HCT116 (cell line): ENCODE data around the gene TOM1. TPM values are rescaled to one million over a fixed set of nuclear protein-coding genes. Genes with fewer than 3 reads are reported as not detected.

ENCODE experiments used
- ATAC-seq: fragments of 200-7000 bp; cut with Tn5 transposase; 2 replicates; pipeline ENCODE4 v1.9.1; 2020; ENCODE audit warnings: mild to moderate bottlenecking, moderate library complexity
- BruUV-seq: library from RNA; stranded (reverse); fragments of 400-500 nt; replicated peaks from 2 replicates; lab custom pipeline; 2021; lab: Mats Ljungman, UMichigan
- CTCF ChIA-PET: fragments of 300-600 bp; sonication (Branson Sonifier 250); formaldehyde crosslinking; loops from one replicate; lab custom pipeline; 2021; ENCODE audit warnings: antibody characterized with exemption; lab: Charles Lee
- POLR2A ChIA-PET: fragments of 300-600, 350-600 bp; sonication (Branson Sonifier 250); formaldehyde crosslinking; loops from one replicate; lab custom pipeline; 2021; ENCODE audit warnings: antibody characterized with exemption; lab: Charles Lee
- RAD21 ChIA-PET, 2 experiments: fragments of 300-600 bp; sonication (Branson Sonifier 250); formaldehyde crosslinking; loops; one replicate each; lab custom pipeline; 2023; ENCODE audit warnings: low total read pairs in 2 of 2; ENCODE audit not compliant: uncharacterized antibody in 2 of 2, unreplicated experiment in 2 of 2, low non-redundant PET in 1 of 2; lab: Charles Lee
- DNase-seq: peaks from one replicate; pipeline ENCODE4 v3.0.0-alpha.2; 2010; ENCODE audit warnings: low read depth, low spot score
- H2AFZ ChIP-seq: fragments of 200-600 bp; shearing (Covaris generic), sonication (generic); 2 replicates; pipeline ENCODE4 v1.6.1; 2017; ENCODE audit warnings: low read depth, mixed run types, mixed read lengths, antibody characterized with exemption, low read length; ENCODE audit not compliant: poor library complexity, severe bottlenecking
- H3K27ac ChIP-seq: 2 replicates; pipeline ENCODE4 v1.5.1; 2012; ENCODE audit warnings: low read depth, low read length
- H3K27me3 ChIP-seq: fragments of 200-600 bp; sonication (generic); 2 replicates; pipeline ENCODE4 v1.6.1; 2016; ENCODE audit warnings: mixed run types, low read length, mixed read lengths; ENCODE audit not compliant: insufficient read depth
- H3K36me3 ChIP-seq, 2 experiments: fragments of 200-500 bp in 1 of 2; fragments of 200-600 bp in 1 of 2; sonication (Bioruptor generic) in 1 of 2; sonication (generic) in 1 of 2; 2 replicates each; pipeline versions ENCODE4 v1.5.1 to v1.6.1; 2014 to 2016; ENCODE audit warnings: low read length in 2 of 2, inconsistent platforms in 1 of 2, mixed read lengths in 1 of 2, mixed run types in 1 of 2; ENCODE audit not compliant: insufficient read depth in 2 of 2, control insufficient read depth in 1 of 2
- H3K4me1 ChIP-seq, 2 experiments: fragments of 200-600 bp in 1 of 2; sonication (generic) in 1 of 2; 2 replicates each; pipeline versions ENCODE4 v1.5.1 to v1.6.1; 2012 to 2017; ENCODE audit warnings: low read length in 2 of 2, inconsistent platforms in 1 of 2, mild to moderate bottlenecking in 1 of 2, mixed read lengths in 1 of 2, mixed run types in 1 of 2, moderate library complexity in 1 of 2; ENCODE audit not compliant: insufficient read depth in 2 of 2, control insufficient read depth in 1 of 2
- H3K4me2 ChIP-seq: fragments of 200-600 bp; sonication (generic); 2 replicates; pipeline ENCODE4 v1.6.1; 2017; ENCODE audit warnings: mixed run types, low read length, mixed read lengths
- H3K4me3 ChIP-seq, 2 experiments: fragments of 200-600 bp in 1 of 2; sonication (generic) in 1 of 2; replicated peaks in 1 of 2; 2 replicates each; pipeline ENCODE4 v1.5.1; 2011 to 2016; ENCODE audit warnings: low read length in 2 of 2, control low read depth in 1 of 2, low read depth in 1 of 2, mild to moderate bottlenecking in 1 of 2, mixed read lengths in 1 of 2, mixed run types in 1 of 2
- H3K79me2 ChIP-seq: fragments of 200-600 bp; sonication (generic); 2 replicates; pipeline ENCODE4 v1.6.1; 2017; ENCODE audit warnings: mild to moderate bottlenecking, mixed run types, low read length, moderate library complexity, mixed read lengths; ENCODE audit not compliant: insufficient read depth
- H3K9ac ChIP-seq: fragments of 200-600 bp; sonication (generic); 2 replicates; pipeline ENCODE4 v1.6.1; 2016; ENCODE audit warnings: low read length, mixed read lengths
- H3K9me2 ChIP-seq: fragments of 200-600 bp; sonication (generic), shearing (Covaris generic); 2 replicates; pipeline ENCODE4 v1.6.1; 2017; ENCODE audit warnings: mixed run types, mild to moderate bottlenecking, moderate library complexity; ENCODE audit not compliant: insufficient read depth
- H3K9me3 ChIP-seq, 2 experiments: fragments of 200-500 bp in 1 of 2; fragments of 200-600 bp in 1 of 2; sonication (Bioruptor generic) in 1 of 2; sonication (generic) in 1 of 2; 2 replicates each; pipeline ENCODE4 v1.6.1; 2014 to 2017; ENCODE audit warnings: low read length in 2 of 2, mixed read lengths in 2 of 2, inconsistent platforms in 1 of 2, low read depth in 1 of 2, mild to moderate bottlenecking in 1 of 2, mixed run types in 1 of 2, moderate library complexity in 1 of 2; ENCODE audit not compliant: control insufficient read depth in 1 of 2, insufficient read depth in 1 of 2
- H4K20me1 ChIP-seq: fragments of 200-600 bp; sonication (generic), shearing (Covaris generic); 2 replicates; pipeline ENCODE4 v1.6.1; 2017; ENCODE audit warnings: mixed run types, mild to moderate bottlenecking, moderate library complexity; ENCODE audit not compliant: insufficient read depth
- CEBPB ChIP-seq: IDR thresholded peaks from 2 replicates; pipeline ENCODE4 v1.6.1; 2012; ENCODE audit warnings: low read depth
- EGR1 ChIP-seq: IDR thresholded peaks from 2 replicates; pipeline ENCODE4 v1.6.1; 2012; ENCODE audit warnings: low read depth
- FOSL1 ChIP-seq: IDR thresholded peaks from 2 replicates; pipeline ENCODE4 v1.6.1; 2012; ENCODE audit warnings: low read depth
- JUND ChIP-seq: IDR thresholded peaks from 2 replicates; pipeline ENCODE4 v1.6.1; 2012
- SP1 ChIP-seq: IDR thresholded peaks from 2 replicates; pipeline ENCODE4 v1.6.1; 2012; ENCODE audit warnings: low read depth
- ZFX ChIP-seq: fragments of 450-650 bp; IDR thresholded peaks from 2 replicates; pipeline ENCODE4 v1.6.1; 2017
- intact Hi-C: fragments of 100-400 bp; cut with micrococcal nuclease; formaldehyde crosslinking; loops from 2 replicates; pipeline ENCODE4 v1.10.0; 2022
- total RNA-seq: library from RNA; stranded (reverse); gene quantifications from one replicate; pipeline ENCODE4 v1.2.1, GENCODE V29; 2021; ENCODE audit not compliant: unreplicated experiment
- TF ChIP-seq, protein P1 (sequence below): IDR thresholded peaks from 2 replicates; pipeline ENCODE4 v1.6.1; 2012
- TF ChIP-seq, protein P2 (sequence below), 3 experiments: fragments of 200-600 bp in 1 of 3; sonication (generic) in 1 of 3; IDR thresholded peaks in 2 of 3; conservative IDR thresholded peaks in 1 of 3; 2 replicates each; pipeline ENCODE4 v1.5.1; 2012 to 2017; ENCODE audit warnings: low read depth in 2 of 3, low read length in 2 of 3, antibody characterized with exemption in 1 of 3, borderline replicate concordance in 1 of 3, control low read depth in 1 of 3, mild to moderate bottlenecking in 1 of 3, mixed read lengths in 1 of 3, mixed run types in 1 of 3, moderate library complexity in 1 of 3; ENCODE audit not compliant: insufficient read depth in 1 of 3

Gene TOM1
- total RNA-seq, 1 experiment from 2014 or later = 18.0 TPM

DNA sequence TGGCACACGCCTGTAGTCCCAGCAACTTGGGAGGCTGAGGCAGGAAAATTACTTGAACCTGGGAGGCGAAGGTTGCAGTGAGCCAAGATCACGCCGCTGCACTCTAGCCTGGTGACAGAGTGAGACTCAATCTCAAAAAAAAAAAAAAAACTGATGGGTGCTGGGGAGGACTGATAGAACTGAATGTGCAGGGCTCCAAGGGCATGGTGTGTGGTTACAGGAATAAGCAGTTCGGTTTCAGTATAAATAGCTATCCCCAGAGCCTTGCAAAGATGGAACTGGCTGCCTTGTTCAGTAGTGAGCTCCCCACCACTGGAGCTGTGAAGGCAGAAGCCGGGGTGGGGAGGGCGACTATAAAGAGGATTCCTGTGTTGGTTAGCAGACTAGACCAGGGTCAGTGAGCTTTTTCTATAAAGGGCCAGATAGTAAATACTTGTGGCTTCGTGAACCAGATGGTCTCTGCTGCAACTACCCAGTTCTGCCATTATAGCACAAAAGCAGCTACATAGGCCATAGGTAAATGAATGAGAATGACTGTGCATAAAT is 5.9 kb downstream of the TOM1 start:
- DNase-seq (no peak), ATAC-seq (no peak)
- Histone ChIP-seq H3K4me1 (peaks cover 10 to 23% of the 10 kb centered on the region in 2 experiments), H3K9me3 (no peaks in the 10 kb centered on the region), H2AFZ (no peak overlapping the region), H3K9ac (no peak overlapping the region), H3K9me2 (no peaks in the 10 kb centered on the region), H4K20me1 (no peaks in the 10 kb centered on the region), H3K4me3 (no peak overlapping the region), H3K27me3 (no peaks in the 10 kb centered on the region), H3K79me2 (no peaks in the 10 kb centered on the region), H3K27ac (no peak overlapping the region), H3K4me2 (no peak overlapping the region), H3K36me3 (no peaks in the 10 kb centered on the region)
- intact Hi-C loops = no loop called here
- ChIA-PET CTCF (no interaction called here), POLR2A (no interaction called here), RAD21 (interaction anchor here in 1 of 2 experiments (0.6 kb wide), 1 partner anchor 121 kb away, joined by 3 read pairs; no protein-coding TSS in a partner anchor)
- no TSS peak for BruUV-seq
- TF ChIP-seq CEBPB (no peak), ZFX (no peak)
- TF ChIP-seq, protein P1, sequence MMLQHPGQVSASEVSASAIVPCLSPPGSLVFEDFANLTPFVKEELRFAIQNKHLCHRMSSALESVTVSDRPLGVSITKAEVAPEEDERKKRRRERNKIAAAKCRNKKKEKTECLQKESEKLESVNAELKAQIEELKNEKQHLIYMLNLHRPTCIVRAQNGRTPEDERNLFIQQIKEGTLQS = no peak

DNA sequence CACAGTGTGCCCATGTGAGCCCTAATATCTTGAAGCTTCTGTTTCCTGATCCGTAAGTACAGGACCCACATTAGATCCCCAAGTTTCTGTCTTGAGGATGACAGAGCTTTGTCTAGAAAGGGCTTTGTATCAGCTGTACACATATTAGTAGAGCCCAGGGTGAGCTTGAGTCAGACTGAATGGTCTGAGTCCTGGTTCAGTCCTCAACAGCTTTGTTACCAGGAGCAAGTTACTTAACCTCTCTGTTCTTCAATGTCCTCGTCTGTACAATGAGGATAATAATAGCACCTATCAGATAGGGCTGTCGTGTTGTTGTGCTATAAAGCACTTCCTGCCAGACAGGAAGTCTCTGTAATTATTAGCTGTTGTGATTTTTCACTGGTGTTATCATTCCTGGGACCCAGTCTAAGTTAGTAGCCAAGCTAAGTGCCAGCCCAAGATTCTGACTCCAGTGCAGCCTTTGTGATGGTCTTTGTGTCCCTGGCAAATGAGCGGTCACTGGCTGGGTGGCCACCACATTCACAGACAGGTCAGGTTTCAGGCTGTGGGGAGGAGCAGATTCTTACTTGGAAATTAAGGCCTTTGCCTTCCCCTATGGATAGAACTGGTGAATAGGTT is 6.8 kb downstream of the TOM1 start:
- H3K4me3 ChIP-seq = no peak overlapping the region
- no peaks in the 10 kb centered on the region for H3K9me3 ChIP-seq
- no peaks in the 10 kb centered on the region for H3K79me2 ChIP-seq
- BruUV-seq = no TSS peak
- no peaks in the 10 kb centered on the region for H4K20me1 ChIP-seq
- H3K9ac ChIP-seq = no peak overlapping the region
- TF ChIP-seq CEBPB (no peak), SP1 (no peak), FOSL1 (no peak), JUND (no peak), EGR1 (no peak)
- TF ChIP-seq, protein P2, sequence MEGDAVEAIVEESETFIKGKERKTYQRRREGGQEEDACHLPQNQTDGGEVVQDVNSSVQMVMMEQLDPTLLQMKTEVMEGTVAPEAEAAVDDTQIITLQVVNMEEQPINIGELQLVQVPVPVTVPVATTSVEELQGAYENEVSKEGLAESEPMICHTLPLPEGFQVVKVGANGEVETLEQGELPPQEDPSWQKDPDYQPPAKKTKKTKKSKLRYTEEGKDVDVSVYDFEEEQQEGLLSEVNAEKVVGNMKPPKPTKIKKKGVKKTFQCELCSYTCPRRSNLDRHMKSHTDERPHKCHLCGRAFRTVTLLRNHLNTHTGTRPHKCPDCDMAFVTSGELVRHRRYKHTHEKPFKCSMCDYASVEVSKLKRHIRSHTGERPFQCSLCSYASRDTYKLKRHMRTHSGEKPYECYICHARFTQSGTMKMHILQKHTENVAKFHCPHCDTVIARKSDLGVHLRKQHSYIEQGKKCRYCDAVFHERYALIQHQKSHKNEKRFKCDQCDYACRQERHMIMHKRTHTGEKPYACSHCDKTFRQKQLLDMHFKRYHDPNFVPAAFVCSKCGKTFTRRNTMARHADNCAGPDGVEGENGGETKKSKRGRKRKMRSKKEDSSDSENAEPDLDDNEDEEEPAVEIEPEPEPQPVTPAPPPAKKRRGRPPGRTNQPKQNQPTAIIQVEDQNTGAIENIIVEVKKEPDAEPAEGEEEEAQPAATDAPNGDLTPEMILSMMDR (IDR thresholded peaks at IDR 0.05 in 2 of 3, conservative IDR thresholded peaks at IDR 0.05 in 1 of 3; ENCODE audit: borderline replicate concordance in 1 of 3, insufficient read depth in 1 of 3, low read depth in 2 of 3, low read length in 2 of 3) = no peak
- RAD21 ChIA-PET = no interaction called here
- no peak overlapping the region for H3K4me2 ChIP-seq
- no peaks in the 10 kb centered on the region for H3K27me3 ChIP-seq
- H3K4me1 ChIP-seq = peaks cover 10 to 24% of the 10 kb centered on the region in 2 experiments
- CTCF ChIA-PET = no interaction called here
- no peak overlapping the region for H2AFZ ChIP-seq
- intact Hi-C loops = no loop called here
- ATAC-seq (no peak), DNase-seq (no peak)
- no peak overlapping the region for H3K27ac ChIP-seq
- POLR2A ChIA-PET = no interaction called here
- no peaks in the 10 kb centered on the region for H3K36me3 ChIP-seq
- H3K9me2 ChIP-seq = no peaks in the 10 kb centered on the region
